Suprapubic skin (tissue), 4 donors: ENCODE results near the gene DCLRE1B. TPM values are rescaled to one million over a fixed set of nuclear protein-coding genes. Genes with fewer than 3 reads are reported as not detected.

Source experiments
- DNase-seq, 2 donors: peaks; one replicate each; pipeline ENCODE4 v3.0.0-alpha.2; 2019; ENCODE audit warnings: low spot score in 2 of 2
- H3K27ac ChIP-seq: fragments of 200-600 bp; sonication (generic); one replicate; pipeline ENCODE4 v1.5.1; 2019
- H3K27me3 ChIP-seq: fragments of 200-600 bp; sonication (generic); one replicate; pipeline ENCODE4 v1.5.1; 2019
- H3K36me3 ChIP-seq: fragments of 200-600 bp; sonication (generic); one replicate; pipeline ENCODE4 v1.5.1; 2019
- H3K4me1 ChIP-seq: fragments of 200-600 bp; sonication (generic); one replicate; pipeline ENCODE4 v1.5.1; 2019
- H3K4me3 ChIP-seq: fragments of 200-600 bp; sonication (generic); one replicate; pipeline ENCODE4 v1.5.1; 2019; ENCODE audit warnings: mild to moderate bottlenecking
- H3K9me3 ChIP-seq: fragments of 200-600 bp; sonication (generic); one replicate; pipeline ENCODE4 v1.5.1; 2019
- EP300 ChIP-seq: sonication (generic); formaldehyde crosslinking; IDR thresholded peaks from one replicate; pipeline ENCODE4 v1.6.1; 2017; ENCODE audit warnings: antibody characterized with exemption
- POLR2A ChIP-seq, 2 donors: fragments of 450-650 bp; IDR thresholded peaks; one replicate each; pipeline ENCODE4 v1.6.1; 2017; ENCODE audit warnings: antibody characterized with exemption in 2 of 2, mild to moderate bottlenecking in 2 of 2, moderate library complexity in 2 of 2
- POLR2AphosphoS5 ChIP-seq, 3 donors: sonication (generic); formaldehyde crosslinking; IDR thresholded peaks; one replicate each; pipeline ENCODE4 v1.6.1; 2017; ENCODE audit warnings: antibody characterized with exemption in 3 of 3
- WGBS: methylation state at CpG from one replicate; pipeline ENCODE4 v1.1.5; 2018; 5-methylcytosine and 5-hydroxymethylcytosine counted together
- total RNA-seq, 4 donors: library from RNA; depleted of rRNA; stranded (reverse); fragments of >200 nt; gene quantifications; one replicate each; pipeline ENCODE4 v1.1.0, GENCODE V29; 2016
- TF ChIP-seq, protein P1 (sequence below), 2 donors: fragments of 200-600 bp in 1 of 2; fragments of 450-650 bp in 1 of 2; sonication (generic) in 1 of 2; IDR thresholded peaks; one replicate each; pipeline ENCODE4 v1.5.1; 2016 to 2019; ENCODE audit warnings: antibody characterized with exemption in 2 of 2, mild to moderate bottlenecking in 1 of 2, moderate library complexity in 1 of 2

The DCLRE1B gene
- total RNA-seq, 4 donors from 2014 or later = 4.3 to 8.9 (median 6.3) TPM

DNA sequence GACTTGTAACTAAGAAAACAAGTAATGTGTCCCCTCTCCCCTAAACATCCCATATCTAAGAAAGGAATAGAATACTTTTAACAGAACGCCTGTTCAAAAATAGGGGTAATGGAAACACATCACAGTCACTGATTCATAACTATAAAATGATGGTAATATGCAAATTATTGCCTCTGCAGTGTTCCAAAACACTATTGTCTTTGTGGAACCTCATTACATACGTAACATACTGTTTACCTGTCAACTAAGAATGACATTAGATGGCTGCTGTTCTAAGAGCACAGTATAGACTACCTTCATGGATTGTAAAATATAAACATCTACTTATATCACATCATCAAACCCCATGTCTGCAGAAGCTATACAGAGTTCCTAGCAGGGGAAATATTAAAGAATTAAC, 14.3 kb upstream of the DCLRE1B start:
- DNase-seq = no peak
- no peak overlapping the region for H3K4me3 ChIP-seq
- no peak overlapping the region for H3K27ac ChIP-seq
- no peak for TF ChIP-seq POLR2AphosphoS5 (IDR thresholded peaks at IDR 0.05)
- WGBS = 47% methylated on average over 2 of the region's 2 CpGs
- no peaks in the 10 kb centered on the region for H3K27me3 ChIP-seq
- no peaks in the 10 kb centered on the region for H3K4me1 ChIP-seq
- no peaks in the 10 kb centered on the region for H3K9me3 ChIP-seq
- peaks cover 22% of the 10 kb centered on the region for H3K36me3 ChIP-seq

DNA sequence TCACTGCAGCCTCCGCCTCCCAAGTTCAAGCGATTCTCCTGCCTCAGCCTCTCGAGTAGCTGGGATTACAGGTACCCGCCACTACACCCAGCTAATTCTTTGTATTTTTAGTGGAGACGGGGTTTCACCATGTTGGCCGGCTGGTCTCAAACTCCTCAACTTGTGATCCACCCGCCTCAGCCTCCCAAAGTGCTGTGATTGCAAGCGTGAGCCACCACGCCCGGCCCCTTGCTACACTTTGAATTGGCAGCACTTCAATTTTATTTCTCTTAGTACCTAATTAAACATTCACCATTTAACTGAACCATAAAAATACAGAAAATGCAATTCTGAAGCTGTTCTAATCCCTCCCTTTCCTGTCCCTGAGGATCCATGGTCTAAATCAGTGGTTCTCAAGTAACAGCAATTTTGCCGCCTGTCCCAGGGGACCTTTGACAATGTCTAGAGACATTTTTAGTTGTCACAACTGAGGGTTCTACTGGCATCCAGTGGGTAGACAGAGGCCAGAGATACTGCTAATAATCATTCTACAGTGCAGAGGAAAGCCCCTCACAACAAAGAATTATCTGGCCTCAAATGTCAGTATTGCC, 13.4 kb upstream of the DCLRE1B start:
- H3K4me3 ChIP-seq = no peak overlapping the region

DNA sequence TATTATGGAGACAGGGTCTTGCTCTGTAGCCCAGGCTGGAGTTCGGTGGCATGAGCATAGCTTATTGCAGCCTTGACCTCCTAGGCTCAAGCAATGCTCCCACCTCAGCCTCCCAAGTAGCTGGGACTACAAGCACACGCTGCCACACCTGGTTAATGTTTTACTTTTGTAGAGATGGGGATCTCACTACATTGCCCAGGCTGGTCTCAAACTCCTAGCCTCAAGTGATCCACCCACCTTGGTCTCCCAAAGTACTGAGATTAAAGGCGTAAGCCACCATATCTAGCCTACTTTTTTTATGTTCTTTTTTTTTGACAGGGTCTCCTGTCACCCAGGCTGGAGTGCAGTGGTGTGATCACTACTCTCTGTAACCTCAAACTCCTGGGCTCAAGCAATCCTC, 11.9 kb upstream of the DCLRE1B start:
- peaks cover 46% of the 10 kb centered on the region for H3K36me3 ChIP-seq
- no peaks in the 10 kb centered on the region for H3K9me3 ChIP-seq
- DNase-seq = no peak
- 93% methylated on average over 3 of the region's 3 CpGs for WGBS
- no peak overlapping the region for H3K27ac ChIP-seq
- TF ChIP-seq POLR2AphosphoS5 (IDR thresholded peaks at IDR 0.05) = no peak
- TF ChIP-seq, protein P1, sequence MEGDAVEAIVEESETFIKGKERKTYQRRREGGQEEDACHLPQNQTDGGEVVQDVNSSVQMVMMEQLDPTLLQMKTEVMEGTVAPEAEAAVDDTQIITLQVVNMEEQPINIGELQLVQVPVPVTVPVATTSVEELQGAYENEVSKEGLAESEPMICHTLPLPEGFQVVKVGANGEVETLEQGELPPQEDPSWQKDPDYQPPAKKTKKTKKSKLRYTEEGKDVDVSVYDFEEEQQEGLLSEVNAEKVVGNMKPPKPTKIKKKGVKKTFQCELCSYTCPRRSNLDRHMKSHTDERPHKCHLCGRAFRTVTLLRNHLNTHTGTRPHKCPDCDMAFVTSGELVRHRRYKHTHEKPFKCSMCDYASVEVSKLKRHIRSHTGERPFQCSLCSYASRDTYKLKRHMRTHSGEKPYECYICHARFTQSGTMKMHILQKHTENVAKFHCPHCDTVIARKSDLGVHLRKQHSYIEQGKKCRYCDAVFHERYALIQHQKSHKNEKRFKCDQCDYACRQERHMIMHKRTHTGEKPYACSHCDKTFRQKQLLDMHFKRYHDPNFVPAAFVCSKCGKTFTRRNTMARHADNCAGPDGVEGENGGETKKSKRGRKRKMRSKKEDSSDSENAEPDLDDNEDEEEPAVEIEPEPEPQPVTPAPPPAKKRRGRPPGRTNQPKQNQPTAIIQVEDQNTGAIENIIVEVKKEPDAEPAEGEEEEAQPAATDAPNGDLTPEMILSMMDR (IDR thresholded peaks at IDR 0.05) = no peak
- no peak for TF ChIP-seq POLR2A (IDR thresholded peaks at IDR 0.05)
- TF ChIP-seq EP300 = no peak
- no peak overlapping the region for H3K4me3 ChIP-seq
- no peaks in the 10 kb centered on the region for H3K4me1 ChIP-seq
- no peaks in the 10 kb centered on the region for H3K27me3 ChIP-seq

More for the DNA sequence above, 13.4 kb upstream of the DCLRE1B start:
- 91% methylated on average over 11 of the region's 11 CpGs for WGBS
- DNase-seq = no peak
- H3K9me3 ChIP-seq = no peaks in the 10 kb centered on the region
- H3K27me3 ChIP-seq = no peaks in the 10 kb centered on the region
- no peaks in the 10 kb centered on the region for H3K4me1 ChIP-seq
- peaks cover 31% of the 10 kb centered on the region for H3K36me3 ChIP-seq
- TF ChIP-seq EP300 (no peak), POLR2AphosphoS5 (IDR thresholded peaks at IDR 0.05) (no peak), POLR2A (IDR thresholded peaks at IDR 0.05) (no peak)
- TF ChIP-seq, protein P1 (IDR thresholded peaks at IDR 0.05) = no peak
- no peak overlapping the region for H3K27ac ChIP-seq

DNA sequence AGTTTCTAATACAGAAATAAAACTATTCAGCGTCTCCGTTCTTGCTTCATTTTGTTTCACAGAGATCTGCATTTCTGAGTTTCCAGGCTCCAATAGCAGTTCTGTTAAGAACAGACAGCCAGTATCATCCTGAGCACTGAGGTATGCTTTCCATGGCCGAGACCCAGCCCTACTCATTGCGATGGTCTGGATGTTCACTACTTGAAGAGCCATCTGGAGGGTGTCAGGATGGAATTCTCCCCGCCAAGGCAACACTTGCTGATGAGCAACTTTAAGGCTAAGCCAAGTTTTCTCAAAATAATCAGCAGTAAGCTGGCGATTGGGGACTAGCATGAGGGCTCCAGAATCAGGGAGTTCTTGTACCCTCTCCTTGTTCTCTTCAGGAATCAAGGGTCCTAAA, 10.0 kb upstream of the DCLRE1B start:
- Histone ChIP-seq H3K9me3 (no peaks in the 10 kb centered on the region), H3K27ac (no peak overlapping the region), H3K4me3 (no peak overlapping the region), H3K27me3 (no peaks in the 10 kb centered on the region), H3K36me3 (peaks cover 55% of the 10 kb centered on the region), H3K4me1 (no peaks in the 10 kb centered on the region)
- DNase-seq = no peak
- WGBS = 92% methylated on average over 6 of the region's 6 CpGs
- TF ChIP-seq, protein P1 (IDR thresholded peaks at IDR 0.05) = no peak
- no peak for TF ChIP-seq POLR2A (IDR thresholded peaks at IDR 0.05)
- TF ChIP-seq POLR2AphosphoS5 (IDR thresholded peaks at IDR 0.05) = no peak
- TF ChIP-seq EP300 = no peak

DNA sequence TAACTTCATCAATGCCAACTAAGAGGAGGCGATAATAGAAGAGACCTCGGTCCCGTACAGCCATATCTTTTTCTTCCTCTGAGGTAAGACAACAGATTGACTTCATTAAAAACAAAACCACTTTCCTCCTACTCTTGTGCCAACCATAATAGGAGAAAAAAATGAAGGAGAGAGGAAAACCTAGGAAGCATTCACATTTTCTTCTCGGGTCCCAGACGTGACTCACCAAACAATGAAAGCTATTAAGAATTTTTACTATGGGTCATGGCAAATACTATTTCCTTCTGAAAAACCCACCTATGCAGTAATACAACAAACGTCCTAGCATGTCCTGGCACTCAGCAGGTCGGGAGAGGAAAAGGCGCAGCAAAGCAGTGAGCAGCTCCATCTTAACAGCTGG, 9.2 kb upstream of the DCLRE1B start:
- Histone ChIP-seq H3K4me3 (no peak overlapping the region), H3K9me3 (no peaks in the 10 kb centered on the region), H3K36me3 (peaks cover 64% of the 10 kb centered on the region), H3K27ac (no peak overlapping the region), H3K4me1 (no peaks in the 10 kb centered on the region), H3K27me3 (no peaks in the 10 kb centered on the region)
- no peak for DNase-seq
- 89% methylated on average over 8 of the region's 8 CpGs for whole genome bisulfite sequencing
- TF ChIP-seq EP300 (no peak), POLR2AphosphoS5 (IDR thresholded peaks at IDR 0.05) (no peak), POLR2A (IDR thresholded peaks at IDR 0.05) (no peak)
- TF ChIP-seq, protein P1 (IDR thresholded peaks at IDR 0.05) = no peak
